HCT116 (cell line): ENCODE data around the gene TSPAN8. TPM values are rescaled to one million over a fixed set of nuclear protein-coding genes. Genes with fewer than 3 reads are reported as not detected.

Experiments used
- ATAC-seq: fragments of 200-7000 bp; cut with Tn5 transposase; 2 replicates; pipeline ENCODE4 v1.9.1; 2020; ENCODE audit warnings: mild to moderate bottlenecking, moderate library complexity
- BruUV-seq: library from RNA; stranded (reverse); fragments of 400-500 nt; replicated peaks from 2 replicates; lab custom pipeline; 2021; lab: Mats Ljungman, UMichigan
- CTCF ChIA-PET: fragments of 300-600 bp; sonication (Branson Sonifier 250); formaldehyde crosslinking; loops from one replicate; lab custom pipeline; 2021; ENCODE audit warnings: antibody characterized with exemption; lab: Charles Lee
- POLR2A ChIA-PET: fragments of 300-600, 350-600 bp; sonication (Branson Sonifier 250); formaldehyde crosslinking; loops from one replicate; lab custom pipeline; 2021; ENCODE audit warnings: antibody characterized with exemption; lab: Charles Lee
- RAD21 ChIA-PET, 2 experiments: fragments of 300-600 bp; sonication (Branson Sonifier 250); formaldehyde crosslinking; loops; one replicate each; lab custom pipeline; 2023; ENCODE audit warnings: low total read pairs in 2 of 2; ENCODE audit not compliant: uncharacterized antibody in 2 of 2, unreplicated experiment in 2 of 2, low non-redundant PET in 1 of 2; lab: Charles Lee
- DNase-seq: peaks from one replicate; pipeline ENCODE4 v3.0.0-alpha.2; 2010; ENCODE audit warnings: low read depth, low spot score
- H2AFZ ChIP-seq: fragments of 200-600 bp; shearing (Covaris generic), sonication (generic); 2 replicates; pipeline ENCODE4 v1.6.1; 2017; ENCODE audit warnings: low read depth, mixed run types, mixed read lengths, antibody characterized with exemption, low read length; ENCODE audit not compliant: poor library complexity, severe bottlenecking
- H3K27ac ChIP-seq: 2 replicates; pipeline ENCODE4 v1.5.1; 2012; ENCODE audit warnings: low read depth, low read length
- H3K27me3 ChIP-seq: fragments of 200-600 bp; sonication (generic); 2 replicates; pipeline ENCODE4 v1.6.1; 2016; ENCODE audit warnings: mixed run types, low read length, mixed read lengths; ENCODE audit not compliant: insufficient read depth
- H3K36me3 ChIP-seq, 2 experiments: fragments of 200-500 bp in 1 of 2; fragments of 200-600 bp in 1 of 2; sonication (Bioruptor generic) in 1 of 2; sonication (generic) in 1 of 2; 2 replicates each; pipeline versions ENCODE4 v1.5.1 to v1.6.1; 2014 to 2016; ENCODE audit warnings: low read length in 2 of 2, inconsistent platforms in 1 of 2, mixed read lengths in 1 of 2, mixed run types in 1 of 2; ENCODE audit not compliant: insufficient read depth in 2 of 2, control insufficient read depth in 1 of 2
- H3K4me1 ChIP-seq, 2 experiments: fragments of 200-600 bp in 1 of 2; sonication (generic) in 1 of 2; 2 replicates each; pipeline versions ENCODE4 v1.5.1 to v1.6.1; 2012 to 2017; ENCODE audit warnings: low read length in 2 of 2, inconsistent platforms in 1 of 2, mild to moderate bottlenecking in 1 of 2, mixed read lengths in 1 of 2, mixed run types in 1 of 2, moderate library complexity in 1 of 2; ENCODE audit not compliant: insufficient read depth in 2 of 2, control insufficient read depth in 1 of 2
- H3K4me2 ChIP-seq: fragments of 200-600 bp; sonication (generic); 2 replicates; pipeline ENCODE4 v1.6.1; 2017; ENCODE audit warnings: mixed run types, low read length, mixed read lengths
- H3K4me3 ChIP-seq, 2 experiments: fragments of 200-600 bp in 1 of 2; sonication (generic) in 1 of 2; replicated peaks in 1 of 2; 2 replicates each; pipeline ENCODE4 v1.5.1; 2011 to 2016; ENCODE audit warnings: low read length in 2 of 2, control low read depth in 1 of 2, low read depth in 1 of 2, mild to moderate bottlenecking in 1 of 2, mixed read lengths in 1 of 2, mixed run types in 1 of 2
- H3K79me2 ChIP-seq: fragments of 200-600 bp; sonication (generic); 2 replicates; pipeline ENCODE4 v1.6.1; 2017; ENCODE audit warnings: mild to moderate bottlenecking, mixed run types, low read length, moderate library complexity, mixed read lengths; ENCODE audit not compliant: insufficient read depth
- H3K9ac ChIP-seq: fragments of 200-600 bp; sonication (generic); 2 replicates; pipeline ENCODE4 v1.6.1; 2016; ENCODE audit warnings: low read length, mixed read lengths
- H3K9me2 ChIP-seq: fragments of 200-600 bp; sonication (generic), shearing (Covaris generic); 2 replicates; pipeline ENCODE4 v1.6.1; 2017; ENCODE audit warnings: mixed run types, mild to moderate bottlenecking, moderate library complexity; ENCODE audit not compliant: insufficient read depth
- H3K9me3 ChIP-seq, 2 experiments: fragments of 200-500 bp in 1 of 2; fragments of 200-600 bp in 1 of 2; sonication (Bioruptor generic) in 1 of 2; sonication (generic) in 1 of 2; 2 replicates each; pipeline ENCODE4 v1.6.1; 2014 to 2017; ENCODE audit warnings: low read length in 2 of 2, mixed read lengths in 2 of 2, inconsistent platforms in 1 of 2, low read depth in 1 of 2, mild to moderate bottlenecking in 1 of 2, mixed run types in 1 of 2, moderate library complexity in 1 of 2; ENCODE audit not compliant: control insufficient read depth in 1 of 2, insufficient read depth in 1 of 2
- H4K20me1 ChIP-seq: fragments of 200-600 bp; sonication (generic), shearing (Covaris generic); 2 replicates; pipeline ENCODE4 v1.6.1; 2017; ENCODE audit warnings: mixed run types, mild to moderate bottlenecking, moderate library complexity; ENCODE audit not compliant: insufficient read depth
- CBX3 ChIP-seq: IDR thresholded peaks from 2 replicates; pipeline ENCODE4 v1.6.1; 2012; ENCODE audit warnings: low read depth
- CEBPB ChIP-seq: IDR thresholded peaks from 2 replicates; pipeline ENCODE4 v1.6.1; 2012; ENCODE audit warnings: low read depth
- EGR1 ChIP-seq: IDR thresholded peaks from 2 replicates; pipeline ENCODE4 v1.6.1; 2012; ENCODE audit warnings: low read depth
- EZH2 ChIP-seq: fragments of 200-600 bp; sonication (generic); IDR thresholded peaks from 2 replicates; pipeline ENCODE4 v1.6.1; 2017; ENCODE audit warnings: antibody characterized with exemption, mixed run types
- FOSL1 ChIP-seq: IDR thresholded peaks from 2 replicates; pipeline ENCODE4 v1.6.1; 2012; ENCODE audit warnings: low read depth
- JUND ChIP-seq: IDR thresholded peaks from 2 replicates; pipeline ENCODE4 v1.6.1; 2012
- RAD21 ChIP-seq: IDR thresholded peaks from 2 replicates; pipeline ENCODE4 v1.6.1; 2012; ENCODE audit warnings: low read depth, mild to moderate bottlenecking
- SIN3A ChIP-seq: IDR thresholded peaks from 2 replicates; pipeline ENCODE4 v1.6.1; 2012; ENCODE audit warnings: low read depth
- SP1 ChIP-seq: IDR thresholded peaks from 2 replicates; pipeline ENCODE4 v1.6.1; 2012; ENCODE audit warnings: low read depth
- TCF7L2 ChIP-seq: IDR thresholded peaks from 2 replicates; pipeline ENCODE4 v1.7.0; 2011; ENCODE audit warnings: borderline replicate concordance, inconsistent platforms; ENCODE audit not compliant: insufficient read depth, insufficient read length; ENCODE audit errors: extremely low read depth
- YY1 ChIP-seq: IDR thresholded peaks from 2 replicates; pipeline ENCODE4 v1.6.1; 2011; ENCODE audit warnings: low read length, low read depth, moderate library complexity, mild to moderate bottlenecking; ENCODE audit not compliant: insufficient replicate concordance; ENCODE audit errors: extremely low read depth
- ZNF274 ChIP-seq: fragments of 200-500 bp; sonication (Bioruptor generic); IDR thresholded peaks from 2 replicates; pipeline ENCODE4 v1.6.1; 2014; ENCODE audit warnings: mild to moderate bottlenecking, low read depth, low read length, inconsistent platforms
- intact Hi-C: fragments of 100-400 bp; cut with micrococcal nuclease; formaldehyde crosslinking; loops from 2 replicates; pipeline ENCODE4 v1.10.0; 2022
- total RNA-seq: library from RNA; stranded (reverse); gene quantifications from one replicate; pipeline ENCODE4 v1.2.1, GENCODE V29; 2021; ENCODE audit not compliant: unreplicated experiment
- TF ChIP-seq, protein P1 (sequence below), 3 experiments: fragments of 200-600 bp in 1 of 3; sonication (generic) in 1 of 3; IDR thresholded peaks in 2 of 3; conservative IDR thresholded peaks in 1 of 3; 2 replicates each; pipeline ENCODE4 v1.5.1; 2012 to 2017; ENCODE audit warnings: low read depth in 2 of 3, low read length in 2 of 3, antibody characterized with exemption in 1 of 3, borderline replicate concordance in 1 of 3, control low read depth in 1 of 3, mild to moderate bottlenecking in 1 of 3, mixed read lengths in 1 of 3, mixed run types in 1 of 3, moderate library complexity in 1 of 3; ENCODE audit not compliant: insufficient read depth in 1 of 3
- TF ChIP-seq, protein P2 (sequence below): IDR thresholded peaks from 2 replicates; pipeline ENCODE4 v1.6.1; 2011; ENCODE audit warnings: mild to moderate bottlenecking, low read length, moderate library complexity; ENCODE audit not compliant: insufficient replicate concordance; ENCODE audit errors: extremely low read depth
- TF ChIP-seq, protein P3 (sequence below): IDR thresholded peaks from 2 replicates; pipeline ENCODE4 v1.6.1; 2012

The TSPAN8 gene
- total RNA-seq, 1 experiment from 2014 or later: 0.76 TPM

DNA sequence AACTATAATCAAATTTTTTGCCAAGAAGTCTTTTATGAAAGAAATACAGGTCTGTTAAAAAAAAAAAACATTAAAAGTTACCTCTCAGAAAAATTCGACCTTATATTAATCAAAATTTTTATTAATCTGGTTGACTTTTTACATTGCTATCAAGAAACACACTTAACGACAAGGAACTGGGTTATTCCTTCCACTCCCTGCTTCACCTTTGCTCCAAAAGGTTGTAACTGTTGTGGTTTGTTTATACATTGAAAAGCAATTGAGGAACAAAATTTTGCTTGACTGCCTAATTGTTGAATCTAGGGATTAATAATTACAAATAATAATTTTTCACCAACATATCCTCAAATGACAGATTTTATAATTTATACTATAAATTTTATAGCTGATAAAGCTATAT is 28.4 kb downstream of the TSPAN8 start:
- Histone ChIP-seq H4K20me1 (no peaks in the 10 kb centered on the region), H3K27ac (no peak overlapping the region), H3K4me1 (no peaks in the 10 kb centered on the region), H3K9me3 (no peaks in the 10 kb centered on the region), H2AFZ (no peak overlapping the region), H3K79me2 (no peaks in the 10 kb centered on the region), H3K27me3 (no peaks in the 10 kb centered on the region), H3K36me3 (no peaks in the 10 kb centered on the region), H3K4me2 (no peak overlapping the region), H3K9ac (no peak overlapping the region), H3K9me2 (no peaks in the 10 kb centered on the region), H3K4me3 (no peak overlapping the region)
- no peak for DNase-seq
- intact Hi-C loops: no loop called here
- RAD21 ChIA-PET: no interaction called here
- POLR2A ChIA-PET: interaction anchor here (0.7 kb wide), 1 partner anchor 402 kb away, joined by 3 read pairs; no protein-coding TSS in a partner anchor
- TF ChIP-seq YY1 (no peak), CEBPB (no peak), EZH2 (no peak), ZNF274 (no peak), SIN3A (no peak), EGR1 (no peak), FOSL1 (no peak), CBX3 (no peak), RAD21 (no peak), TCF7L2 (no peak), JUND (no peak), SP1 (no peak)
- TF ChIP-seq, protein P1, sequence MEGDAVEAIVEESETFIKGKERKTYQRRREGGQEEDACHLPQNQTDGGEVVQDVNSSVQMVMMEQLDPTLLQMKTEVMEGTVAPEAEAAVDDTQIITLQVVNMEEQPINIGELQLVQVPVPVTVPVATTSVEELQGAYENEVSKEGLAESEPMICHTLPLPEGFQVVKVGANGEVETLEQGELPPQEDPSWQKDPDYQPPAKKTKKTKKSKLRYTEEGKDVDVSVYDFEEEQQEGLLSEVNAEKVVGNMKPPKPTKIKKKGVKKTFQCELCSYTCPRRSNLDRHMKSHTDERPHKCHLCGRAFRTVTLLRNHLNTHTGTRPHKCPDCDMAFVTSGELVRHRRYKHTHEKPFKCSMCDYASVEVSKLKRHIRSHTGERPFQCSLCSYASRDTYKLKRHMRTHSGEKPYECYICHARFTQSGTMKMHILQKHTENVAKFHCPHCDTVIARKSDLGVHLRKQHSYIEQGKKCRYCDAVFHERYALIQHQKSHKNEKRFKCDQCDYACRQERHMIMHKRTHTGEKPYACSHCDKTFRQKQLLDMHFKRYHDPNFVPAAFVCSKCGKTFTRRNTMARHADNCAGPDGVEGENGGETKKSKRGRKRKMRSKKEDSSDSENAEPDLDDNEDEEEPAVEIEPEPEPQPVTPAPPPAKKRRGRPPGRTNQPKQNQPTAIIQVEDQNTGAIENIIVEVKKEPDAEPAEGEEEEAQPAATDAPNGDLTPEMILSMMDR (IDR thresholded peaks at IDR 0.05 in 2 of 3, conservative IDR thresholded peaks at IDR 0.05 in 1 of 3; ENCODE audit: borderline replicate concordance in 1 of 3, insufficient read depth in 1 of 3, low read depth in 2 of 3, low read length in 2 of 3): no peak
- TF ChIP-seq, protein P2, sequence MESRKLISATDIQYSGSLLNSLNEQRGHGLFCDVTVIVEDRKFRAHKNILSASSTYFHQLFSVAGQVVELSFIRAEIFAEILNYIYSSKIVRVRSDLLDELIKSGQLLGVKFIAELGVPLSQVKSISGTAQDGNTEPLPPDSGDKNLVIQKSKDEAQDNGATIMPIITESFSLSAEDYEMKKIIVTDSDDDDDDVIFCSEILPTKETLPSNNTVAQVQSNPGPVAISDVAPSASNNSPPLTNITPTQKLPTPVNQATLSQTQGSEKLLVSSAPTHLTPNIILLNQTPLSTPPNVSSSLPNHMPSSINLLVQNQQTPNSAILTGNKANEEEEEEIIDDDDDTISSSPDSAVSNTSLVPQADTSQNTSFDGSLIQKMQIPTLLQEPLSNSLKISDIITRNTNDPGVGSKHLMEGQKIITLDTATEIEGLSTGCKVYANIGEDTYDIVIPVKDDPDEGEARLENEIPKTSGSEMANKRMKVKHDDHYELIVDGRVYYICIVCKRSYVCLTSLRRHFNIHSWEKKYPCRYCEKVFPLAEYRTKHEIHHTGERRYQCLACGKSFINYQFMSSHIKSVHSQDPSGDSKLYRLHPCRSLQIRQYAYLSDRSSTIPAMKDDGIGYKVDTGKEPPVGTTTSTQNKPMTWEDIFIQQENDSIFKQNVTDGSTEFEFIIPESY: no peak
- TF ChIP-seq, protein P3, sequence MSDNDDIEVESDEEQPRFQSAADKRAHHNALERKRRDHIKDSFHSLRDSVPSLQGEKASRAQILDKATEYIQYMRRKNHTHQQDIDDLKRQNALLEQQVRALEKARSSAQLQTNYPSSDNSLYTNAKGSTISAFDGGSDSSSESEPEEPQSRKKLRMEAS: no peak
- ATAC-seq: no peak
- CTCF ChIA-PET: no interaction called here
- no TSS peak for BruUV-seq
